Stimulated activated CD4-positive, alpha-beta T cell treated with anti-CD3 and anti-CD28 coated beads, Interleukin-1b, Interleukin-23, amount 100 ng/mL, for 4 hours (primary cell): ENCODE data around the gene RPS21.
"Not testable (repeated sequence)": the region's sequence is repeated elsewhere in the genome, so short reads cannot be mapped to it uniquely, and the experiment has no call there.

ENCODE experiments used
- DNase-seq, 2 donors: peaks; one replicate each; pipeline ENCODE4 v3.0.0-alpha.2; 2020; ENCODE audit warnings: low read depth in 2 of 2

RPS21 gene

GRCh38 chr20:62365814-62366369 lies 21.0 kb upstream of the RPS21 start:
- no peak for DNase-seq

- no peak for DNase-seq
Measured at GRCh38 chr20:62366370-62367135, 20.4 kb upstream of the RPS21 start.

- no peak for DNase-seq
Measured at GRCh38 chr20:62367136-62367632, 19.7 kb upstream of the RPS21 start, which contains the start of gene LAMA5. Gene LAMA5 (minus strand): TSS chr20:62367312. CDS start chr20:62367245, 67 bp downstream.

GRCh38 chr20:62367633-62368391 lies 19.1 kb upstream of the RPS21 start:
- DNase-seq: no peak

- DNase-seq: no peak
Measured at GRCh38 chr20:62368392-62368975, 18.4 kb upstream of the RPS21 start.

GRCh38 chr20:62368976-62369814 lies 17.7 kb upstream of the RPS21 start:
- no peak for DNase-seq

- no peak for DNase-seq
Measured at GRCh38 chr20:62369815-62370114, 17.1 kb upstream of the RPS21 start.

GRCh38 chr20:62370115-62370806 lies 16.6 kb upstream of the RPS21 start:
- DNase-seq: no peak

- DNase-seq: no peak
Measured at GRCh38 chr20:62370807-62371587, 15.9 kb upstream of the RPS21 start.

GRCh38 chr20:62371588-62372041 lies 15.3 kb upstream of the RPS21 start:
- no peak for DNase-seq

GRCh38 chr20:62372042-62372993 lies 14.6 kb upstream of the RPS21 start:
- no peak for DNase-seq

GRCh38 chr20:62373631-62374179 lies 13.2 kb upstream of the RPS21 start:
- not testable (repeated sequence) for DNase-seq

- DNase-seq: no peak
Measured at GRCh38 chr20:62374331-62375152, 12.4 kb upstream of the RPS21 start.

- DNase-seq: no peak
Measured at GRCh38 chr20:62376112-62377063, 10.5 kb upstream of the RPS21 start.

GRCh38 chr20:62377064-62377461 lies 9.8 kb upstream of the RPS21 start:
- DNase-seq: no peak

GRCh38 chr20:62377615-62378178 lies 9.2 kb upstream of the RPS21 start:
- no peak for DNase-seq
